Activated T-cell treated with anti-CD3 and anti-CD28 coated beads, Interleukin-2, amount 50 U/mL, for 72 hours (primary cell): Measurements from ENCODE around the gene PPP3CB. TPM values are rescaled to one million over a fixed set of nuclear protein-coding genes. Genes with fewer than 3 reads are reported as not detected.
"Not testable (repeated sequence)": the region's sequence is repeated elsewhere in the genome, so short reads cannot be mapped to it uniquely, and the experiment has no call there.

Source experiments
- ATAC-seq, 2 donors: fragments of 150-1000 bp; cut with Tn5 transposase; replicated peaks in 1 of 2; 2 replicates each; pipeline ENCODE4 v1.10.0; 2021; ENCODE audit warnings: moderate library complexity in 2 of 2, mild to moderate bottlenecking in 1 of 2
- DNase-seq, 2 donors: peaks; one replicate each; pipeline ENCODE4 v3.0.0; 2021 to 2022; ENCODE audit warnings: mixed read lengths in 1 of 2
- H3K27ac Mint-ChIP-seq: one replicate; pipeline ENCODE4 v1.8.0; 2022; ENCODE audit warnings: mild to moderate bottlenecking, moderate library complexity, mixed read lengths
- H3K27me3 Mint-ChIP-seq: one replicate; pipeline ENCODE4 v1.8.0; 2022; ENCODE audit warnings: low read depth, mixed read lengths
- H3K36me3 Mint-ChIP-seq, 2 donors: one replicate each; pipeline ENCODE4 v1.8.0; 2022; ENCODE audit warnings: mixed read lengths in 2 of 2, mild to moderate bottlenecking in 1 of 2; ENCODE audit not compliant: insufficient read depth in 2 of 2
- H3K4me1 Mint-ChIP-seq: one replicate; pipeline ENCODE4 v1.8.0; 2022; ENCODE audit warnings: low read depth, mixed read lengths
- H3K4me3 Mint-ChIP-seq, 2 donors: one replicate each; pipeline ENCODE4 v1.8.0; 2022; ENCODE audit warnings: mild to moderate bottlenecking in 2 of 2, mixed read lengths in 2 of 2, moderate library complexity in 2 of 2
- H3K9me3 Mint-ChIP-seq, 2 donors: one replicate each; pipeline ENCODE4 v1.8.0; 2022; ENCODE audit warnings: mixed read lengths in 2 of 2
- total RNA-seq, 2 donors: library from RNA; stranded (reverse); gene quantifications; one replicate each; pipeline ENCODE4 v1.2.3, GENCODE V29; 2022

The PPP3CB gene
- total RNA-seq, 2 donors from 2014 or later = 42.6 to 45.7 TPM

- Mint-ChIP-seq H3K4me3 (no peak overlapping the region), H3K9me3 (no peaks in the 10 kb centered on the region), H3K4me1 (peaks cover 41% of the 10 kb centered on the region), H3K27me3 (no peaks in the 10 kb centered on the region), H3K27ac (no peak overlapping the region), H3K36me3 (peaks cover 5 to 11% of the 10 kb centered on the region in 2 donors)
- DNase-seq (no peak), ATAC-seq (no peak)
Observed at GRCh38 chr10:73404690-73405089, 91.1 kb downstream of the PPP3CB start.

DNA sequence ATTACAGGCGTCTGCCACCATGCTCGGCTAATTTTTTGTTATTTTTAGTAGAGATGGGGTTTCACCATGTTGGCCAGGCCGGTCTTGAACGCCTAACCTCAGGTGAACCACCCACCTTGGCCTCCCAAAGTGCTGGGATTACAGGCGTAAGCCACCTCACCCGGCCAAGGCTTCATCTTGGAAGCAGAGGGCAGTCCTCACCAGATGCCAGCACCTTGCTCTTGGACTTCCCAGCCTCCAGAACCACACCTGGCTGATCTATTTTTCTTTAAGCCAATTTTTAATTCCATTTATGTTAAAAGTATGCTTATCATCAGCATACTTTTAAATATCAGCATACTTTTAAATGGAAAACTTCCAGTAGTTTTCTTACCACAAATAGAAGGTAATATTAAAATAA is 94.2 kb downstream of the PPP3CB start:
- no peak for ATAC-seq
- no peaks in the 10 kb centered on the region for H3K9me3 Mint-ChIP-seq
- no peak overlapping the region for H3K4me3 Mint-ChIP-seq
- H3K36me3 Mint-ChIP-seq = peaks cover 0 to 1% of the 10 kb centered on the region in 2 donors
- no peak for DNase-seq
- no peaks in the 10 kb centered on the region for H3K27me3 Mint-ChIP-seq
- peaks cover 12% of the 10 kb centered on the region for H3K4me1 Mint-ChIP-seq
- H3K27ac Mint-ChIP-seq = no peak overlapping the region

GRCh38 chr10:73399063-73399462 is 96.8 kb downstream of the PPP3CB start:
- no peak overlapping the region for H3K27ac Mint-ChIP-seq
- ATAC-seq = no peak
- H3K4me1 Mint-ChIP-seq = no peaks in the 10 kb centered on the region

GRCh38 chr10:73398024-73398423 is 97.8 kb downstream of the PPP3CB start:
- Mint-ChIP-seq H3K27me3 (no peaks in the 10 kb centered on the region), H3K4me1 (no peaks in the 10 kb centered on the region), H3K9me3 (peaks cover 0 to 2% of the 10 kb centered on the region in 2 donors), H3K36me3 (peaks cover 10 to 16% of the 10 kb centered on the region in 2 donors), H3K4me3 (no peak overlapping the region), H3K27ac (no peak overlapping the region)
- no peak for DNase-seq
- no peak for ATAC-seq

More at GRCh38 chr10:73399063-73399462, 96.8 kb downstream of the PPP3CB start:
- H3K4me3 Mint-ChIP-seq = no peak overlapping the region
- H3K36me3 Mint-ChIP-seq = peaks cover 8 to 11% of the 10 kb centered on the region in 2 donors
- no peak for DNase-seq
- H3K27me3 Mint-ChIP-seq = no peaks in the 10 kb centered on the region
- H3K9me3 Mint-ChIP-seq = no peaks in the 10 kb centered on the region

DNA sequence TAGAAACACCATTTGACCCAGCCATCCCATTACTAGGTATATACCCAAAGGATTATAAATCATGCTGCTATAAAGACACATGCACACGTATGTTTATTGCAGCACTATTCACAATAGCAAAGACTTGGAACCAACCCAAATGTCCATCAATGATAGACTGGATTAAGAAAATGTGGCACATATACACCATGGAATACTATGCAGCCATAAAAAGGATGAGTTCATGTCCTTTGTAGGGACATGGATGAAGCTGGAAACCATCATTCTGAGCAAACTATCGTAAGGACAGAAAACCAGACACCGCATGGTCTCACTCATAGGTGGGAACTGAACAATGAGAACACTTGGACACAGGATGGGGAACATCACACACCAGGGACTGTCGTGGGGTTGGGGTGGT is 101.5 kb downstream of the PPP3CB start:
- DNase-seq, ATAC-seq, H3K27me3 Mint-ChIP-seq, H3K4me3 Mint-ChIP-seq, H3K27ac Mint-ChIP-seq, H3K9me3 Mint-ChIP-seq, H3K4me1 Mint-ChIP-seq: not testable (repeated sequence)
- H3K36me3 Mint-ChIP-seq = peaks cover 17 to 30% of the 10 kb centered on the region in 2 donors

DNA sequence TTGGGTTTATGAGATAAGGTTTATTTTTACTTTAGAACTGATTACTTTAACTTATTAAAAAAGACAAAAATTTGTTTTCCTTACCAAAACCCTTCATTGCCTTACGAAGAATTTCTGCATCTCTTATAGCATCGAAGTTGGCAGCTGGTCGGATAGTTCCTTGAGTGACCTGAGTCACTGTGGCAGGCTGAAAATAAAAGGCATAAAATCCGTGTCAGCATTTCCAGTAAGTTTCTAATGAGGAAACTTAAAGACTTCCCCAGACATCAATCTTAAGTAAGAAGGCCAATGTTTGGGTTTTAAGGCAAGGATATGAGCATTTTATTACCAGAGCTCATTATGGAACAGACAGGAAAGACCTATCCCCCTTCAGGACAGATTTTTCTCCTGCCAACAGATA is 107.6 kb downstream of the PPP3CB start:
- H3K36me3 Mint-ChIP-seq = peaks cover 12 to 33% of the 10 kb centered on the region in 2 donors
- H3K4me3 Mint-ChIP-seq = no peak overlapping the region
- ATAC-seq (no peak), DNase-seq (no peak)
- no peaks in the 10 kb centered on the region for H3K4me1 Mint-ChIP-seq
- H3K27me3 Mint-ChIP-seq = no peaks in the 10 kb centered on the region
- H3K9me3 Mint-ChIP-seq = no peaks in the 10 kb centered on the region
- H3K27ac Mint-ChIP-seq = no peak overlapping the region

GRCh38 chr10:73386583-73386982 is 109.2 kb downstream of the PPP3CB start:
- ATAC-seq (no peak), DNase-seq (no peak)
- H3K27ac Mint-ChIP-seq = no peak overlapping the region
- no peaks in the 10 kb centered on the region for H3K9me3 Mint-ChIP-seq
- peaks cover 9 to 33% of the 10 kb centered on the region in 2 donors for H3K36me3 Mint-ChIP-seq
- no peaks in the 10 kb centered on the region for H3K4me1 Mint-ChIP-seq
- H3K4me3 Mint-ChIP-seq = no peak overlapping the region
- H3K27me3 Mint-ChIP-seq = no peaks in the 10 kb centered on the region

Other genes starting within 250 kb of the PPP3CB start
- 10 to 100 TPM; 37.2 to 41.2 TPM for gene DNAJC9, start 248.8 kb downstream of the PPP3CB start, total RNA-seq
- gene MRPS16, start 243.4 kb downstream of the PPP3CB start, total RNA-seq = 100 to 1,000 TPM; 122 to 129 TPM
- 1 to 10 TPM in 1 of 2 donors, under 1 TPM in 1; 0.95 to 1.1 TPM for gene CFAP70, start 137.2 kb downstream of the PPP3CB start, total RNA-seq
- 100 to 1,000 TPM; 108 to 123 TPM for gene ANXA7, start 82.0 kb downstream of the PPP3CB start, total RNA-seq
- 1 to 10 TPM; 3.5 to 3.8 TPM for gene MSS51, start 62.5 kb downstream of the PPP3CB start, total RNA-seq
- 1 to 10 TPM; 2.4 to 4.1 TPM for gene USP54, start 95.3 kb upstream of the PPP3CB start, total RNA-seq
- not detected for gene MYOZ1, start 145.4 kb upstream of the PPP3CB start, total RNA-seq
- gene SYNPO2L, start 160.0 kb upstream of the PPP3CB start, total RNA-seq = not detected
- gene AGAP5, start 202.1 kb upstream of the PPP3CB start, total RNA-seq = 10 to 100 TPM in 1 of 2 donors, 1 to 10 TPM in 1; 9.8 to 11.5 TPM
- gene SEC24C, start 248.3 kb upstream of the PPP3CB start, total RNA-seq = 100 to 1,000 TPM; 105 to 119 TPM